Transverse colon (tissue), 4 donors: ENCODE results near the gene BCAS2.

Experiments
- CTCF ChIP-seq, 5 experiments: fragments of 200-600 bp in 3 of 5; fragments of 450-650 bp in 2 of 5; sonication (generic) in 3 of 5; IDR thresholded peaks; 1 replicate in 2 of 5; 2 replicates in 3 of 5; pipeline ENCODE4 v1.5.1; 2016 to 2017; ENCODE audit warnings: antibody characterized with exemption in 5 of 5, inconsistent platforms in 3 of 5, mild to moderate bottlenecking in 2 of 5, moderate library complexity in 1 of 5
- EP300 ChIP-seq: sonication (generic); formaldehyde crosslinking; IDR thresholded peaks from one replicate; pipeline ENCODE4 v1.6.1; 2017; ENCODE audit warnings: antibody characterized with exemption, low read depth
- POLR2A ChIP-seq: fragments of 450-650 bp; IDR thresholded peaks from one replicate; pipeline ENCODE4 v1.6.1; 2016; ENCODE audit warnings: antibody characterized with exemption, mild to moderate bottlenecking, moderate library complexity
- POLR2AphosphoS5 ChIP-seq, 3 donors: sonication (generic); formaldehyde crosslinking; IDR thresholded peaks; one replicate each; pipeline ENCODE4 v1.6.1; 2016; ENCODE audit warnings: antibody characterized with exemption in 3 of 3

- TF ChIP-seq POLR2AphosphoS5 (IDR thresholded peaks at IDR 0.05) = no peak
- no peak for TF ChIP-seq CTCF (IDR thresholded peaks at IDR 0.05)
- no peak for TF ChIP-seq EP300
- TF ChIP-seq POLR2A = no peak
These were observed 50.3 kb downstream of the BCAS2 start for GRCh38 chr1:114531094-114531493.
